OCI-LY1 (cell line): ENCODE results near the gene ZNF112.

Source experiments
- EZH2 ChIP-seq: fragments of 200-600 bp; sonication (generic), shearing (Covaris generic); IDR thresholded peaks from 2 replicates; pipeline ENCODE4 v1.8.0; 2017; ENCODE audit warnings: borderline replicate concordance, mixed run types, mild to moderate bottlenecking, antibody characterized with exemption, low read length, moderate library complexity, mixed read lengths
- TF ChIP-seq, protein P1 (sequence below): fragments of 200-600 bp; sonication (generic), shearing (Covaris generic); IDR thresholded peaks from 2 replicates; pipeline ENCODE4 v1.5.1; 2017; ENCODE audit warnings: mild to moderate bottlenecking, antibody characterized with exemption, low read length, moderate library complexity, mixed read lengths

DNA sequence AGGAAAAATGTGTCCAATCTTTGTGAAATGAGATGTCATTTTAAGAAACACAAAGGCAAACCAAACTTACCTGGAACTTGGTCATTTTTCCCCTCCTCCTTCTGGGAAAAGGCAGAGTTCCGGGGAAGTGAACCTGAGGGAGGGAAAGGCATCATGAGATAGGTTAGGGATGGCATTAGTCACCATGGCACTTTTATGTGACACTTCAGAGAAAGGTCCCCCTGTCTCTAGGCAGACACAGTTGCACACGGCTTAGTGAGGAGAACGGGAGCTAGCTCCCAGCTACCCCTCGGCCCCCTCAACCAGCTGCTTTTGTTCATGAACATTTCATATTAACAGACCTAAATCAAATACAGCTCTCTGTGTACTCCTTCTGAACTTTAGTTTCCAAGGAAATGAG, 53.2 kb downstream of the ZNF112 start:
- TF ChIP-seq, protein P1, sequence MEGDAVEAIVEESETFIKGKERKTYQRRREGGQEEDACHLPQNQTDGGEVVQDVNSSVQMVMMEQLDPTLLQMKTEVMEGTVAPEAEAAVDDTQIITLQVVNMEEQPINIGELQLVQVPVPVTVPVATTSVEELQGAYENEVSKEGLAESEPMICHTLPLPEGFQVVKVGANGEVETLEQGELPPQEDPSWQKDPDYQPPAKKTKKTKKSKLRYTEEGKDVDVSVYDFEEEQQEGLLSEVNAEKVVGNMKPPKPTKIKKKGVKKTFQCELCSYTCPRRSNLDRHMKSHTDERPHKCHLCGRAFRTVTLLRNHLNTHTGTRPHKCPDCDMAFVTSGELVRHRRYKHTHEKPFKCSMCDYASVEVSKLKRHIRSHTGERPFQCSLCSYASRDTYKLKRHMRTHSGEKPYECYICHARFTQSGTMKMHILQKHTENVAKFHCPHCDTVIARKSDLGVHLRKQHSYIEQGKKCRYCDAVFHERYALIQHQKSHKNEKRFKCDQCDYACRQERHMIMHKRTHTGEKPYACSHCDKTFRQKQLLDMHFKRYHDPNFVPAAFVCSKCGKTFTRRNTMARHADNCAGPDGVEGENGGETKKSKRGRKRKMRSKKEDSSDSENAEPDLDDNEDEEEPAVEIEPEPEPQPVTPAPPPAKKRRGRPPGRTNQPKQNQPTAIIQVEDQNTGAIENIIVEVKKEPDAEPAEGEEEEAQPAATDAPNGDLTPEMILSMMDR: no peak
- no peak for TF ChIP-seq EZH2
